ENCODE measurements around the gene APBB2. TPM values are rescaled to one million over a fixed set of nuclear protein-coding genes. Genes with fewer than 3 reads are reported as not detected.

The APBB2 gene
- total and polyA plus RNA-seq, 10 of the 15 experiments (the other 5 are each of a cell fraction or from before 2014, with no cell fraction given): 2.7 to 24.6 (median 19.0) TPM

- peaks cover 5% of the 10 kb centered on the region for H3K79me2 ChIP-seq (ENCODE audit: control insufficient read depth, insufficient read depth, low read length)
- H3K9me3 ChIP-seq (replicated peaks; ENCODE audit: control insufficient read depth, insufficient read depth, low read length): no peaks in the 10 kb centered on the region; the same call in 2 of the 3 replicates
- peak overlapping the region; percentile 5; the same call in 1 of the 2 replicates for H2AFZ ChIP-seq (ENCODE audit: control insufficient read depth, low read depth, low read length)
- ChIA-PET CTCF (interaction anchor here (1.0 to 2.0 kb wide), 3 partner anchors 11 to 145 kb away, joined by 3 to 9 read pairs (median 3); partner anchors contain the start of gene APBB2), RAD21 (ENCODE audit: unreplicated experiment) (interaction anchor here (3.7 kb wide), 1 partner anchor 143 kb away, joined by 12 read pairs; no protein-coding TSS in a partner anchor), SMC1A (ENCODE audit: uncharacterized antibody, unreplicated experiment) (interaction anchor here (1.0 kb wide), 1 partner anchor 136 kb away, joined by 4 read pairs; no protein-coding TSS in a partner anchor), POLR2A (no interaction called here)
- no peak for FAIRE-seq
- WGBS (ENCODE audit: insufficient coverage, insufficient replicate concordance, low lambda C conversion rate, missing lambda C conversion rate): 79% methylated on average over 5 of the region's 5 CpGs
- no peak for DNase-seq (ENCODE audit: low read depth, low spot score)
- H3K27ac ChIP-seq (ENCODE audit: control insufficient read depth, insufficient read depth): no peak overlapping the region
- H3K36me3 ChIP-seq (ENCODE audit: control insufficient read depth in 2 of 2, insufficient read depth in 2 of 2, low read length in 1 of 2): no peaks in the 10 kb centered on the region
- no TSS peak for BruUV-seq (replicated peaks)
- no peak overlapping the region for H3K4me3 ChIP-seq
- peaks cover 12% of the 10 kb centered on the region for H3K4me1 ChIP-seq (ENCODE audit: control insufficient read depth, insufficient read depth, low read length)
- TF ChIP-seq CBX5 (IDR thresholded peaks at IDR 0.05; ENCODE audit: low read depth) (no peak), E4F1 (IDR thresholded peaks at IDR 0.05; ENCODE audit: borderline replicate concordance, partially characterized antibody) (no peak), JUNB (IDR thresholded peaks at IDR 0.05) (no peak), HCFC1 (IDR thresholded peaks at IDR 0.05; ENCODE audit: low read length) (no peak), LARP7 (IDR thresholded peaks at IDR 0.05) (no peak), ZSCAN29 (IDR thresholded peaks at IDR 0.05) (no peak), ZNF207 (IDR thresholded peaks at IDR 0.05; ENCODE audit: borderline replicate concordance) (no peak), PAX5 (IDR thresholded peaks at IDR 0.05; ENCODE audit: borderline replicate concordance, low read depth, low read length) (no peak), TCF3 (IDR thresholded peaks at IDR 0.05; ENCODE audit: borderline replicate concordance, insufficient read depth, low read depth, low read length) (no peak), STAT1 (conservative IDR thresholded peaks at IDR 0.05) (no peak), MXI1 (IDR thresholded peaks at IDR 0.05; ENCODE audit: low read depth, low read length) (no peak), TBL1XR1 (IDR thresholded peaks at IDR 0.05; ENCODE audit: low read depth, low read length) (no peak), BCLAF1 (IDR thresholded peaks at IDR 0.05) (no peak), E2F8 (IDR thresholded peaks at IDR 0.05; ENCODE audit: low read depth, partially characterized antibody) (no peak), NFXL1 (IDR thresholded peaks at IDR 0.05; ENCODE audit: borderline replicate concordance) (no peak), ZZZ3 (IDR thresholded peaks at IDR 0.05; ENCODE audit: control insufficient read depth, insufficient read length, low read depth) (no peak)
- in situ Hi-C loops (cut with MboI): no loop called here
- no peak overlapping the region for H3K9ac ChIP-seq (ENCODE audit: control insufficient read depth, insufficient read depth, low read length)
- no peak for ATAC-seq
- H3K4me2 ChIP-seq (ENCODE audit: control insufficient read depth, insufficient read depth): no peak overlapping the region
- intact Hi-C loops (cut with micrococcal nuclease; ENCODE audit: unreplicated experiment): no loop called here
- H3K27me3 ChIP-seq (replicated peaks in 1 of 2; ENCODE audit: control insufficient read depth in 2 of 2, insufficient read depth in 2 of 2, low read length in 1 of 2): no peaks in the 10 kb centered on the region
- no peaks in the 10 kb centered on the region for H4K20me1 ChIP-seq (ENCODE audit: control insufficient read depth, insufficient read depth)
These were observed 145.1 kb downstream of the APBB2 start for GRCh38 chr4:41069257-41069656.
